Testis (tissue), 3 donors: ENCODE measurements around the gene UMPS. TPM values are rescaled to one million over a fixed set of nuclear protein-coding genes. Genes with fewer than 3 reads are reported as not detected.

Source experiments
- DNase-seq: peaks from one replicate; pipeline ENCODE4 v3.0.0-alpha.2; 2019
- H3K27ac ChIP-seq, 2 donors: fragments of 200-600 bp; sonication (generic); one replicate each; pipeline ENCODE4 v1.5.1; 2019
- H3K27me3 ChIP-seq: fragments of 200-600 bp; sonication (generic); one replicate; pipeline ENCODE4 v1.5.1; 2019
- H3K36me3 ChIP-seq: fragments of 200-600 bp; sonication (generic); one replicate; pipeline ENCODE4 v1.5.1; 2017; ENCODE audit warnings: low read depth; ENCODE audit errors: missing control alignments
- H3K4me1 ChIP-seq: fragments of 200-600 bp; sonication (generic); one replicate; pipeline ENCODE4 v1.5.1; 2019
- H3K4me3 ChIP-seq, 2 donors: fragments of 200-600 bp; sonication (generic); one replicate each; pipeline ENCODE4 v1.5.1; 2017 to 2019
- H3K9me3 ChIP-seq: fragments of 200-600 bp; sonication (generic); one replicate; pipeline ENCODE4 v1.5.1; 2017
- POLR2A ChIP-seq: fragments of 450-650 bp; IDR thresholded peaks from one replicate; pipeline ENCODE4 v1.6.1; 2017; ENCODE audit warnings: antibody characterized with exemption, mild to moderate bottlenecking, moderate library complexity
- WGBS, 2 donors: methylation state at CpG; one replicate each; pipeline ENCODE4 v1.1.5; 2018; 5-methylcytosine and 5-hydroxymethylcytosine counted together
- intact Hi-C: fragments of 100-400 bp; cut with DNase I; formaldehyde crosslinking; loops from one replicate; pipeline ENCODE4 v1.15.1; 2023; ENCODE audit warnings: low total_unique reads
- polyA plus RNA-seq: library from polyadenylated mRNA; stranded (reverse); fragments of 350-450 nt; fragmentation: Illumina TruSeq; extraction: RNeasy Lipid Tissue Mini Kit (QIAGEN cat#74804); gene quantifications from one replicate; pipeline ENCODE4 v1.2.3, GENCODE V29; 2014; ENCODE audit warnings: low read depth, low replicate concordance; ENCODE audit not compliant: insufficient read depth
- total RNA-seq, 2 donors: library from RNA; depleted of rRNA; stranded (reverse); fragments of >200 nt; gene quantifications; one replicate each; pipeline ENCODE4 v1.2.3, GENCODE V29; 2016
- TF ChIP-seq, protein P1 (sequence below), 3 experiments: fragments of 450-650 bp in 2 of 3; fragments of 200-600 bp in 1 of 3; sonication (generic) in 1 of 3; IDR thresholded peaks; one replicate each; pipeline ENCODE4 v1.5.1; 2016 to 2019; ENCODE audit warnings: antibody characterized with exemption in 3 of 3, mild to moderate bottlenecking in 2 of 3, moderate library complexity in 1 of 3

The UMPS gene
- total and polyA plus RNA-seq, 3 donors from 2014 or later = 20.0 to 26.8 (median 24.6) TPM

GRCh38 chr3:124698030-124698770 lies 32.1 kb upstream of the UMPS start:
- TF ChIP-seq, protein P1, sequence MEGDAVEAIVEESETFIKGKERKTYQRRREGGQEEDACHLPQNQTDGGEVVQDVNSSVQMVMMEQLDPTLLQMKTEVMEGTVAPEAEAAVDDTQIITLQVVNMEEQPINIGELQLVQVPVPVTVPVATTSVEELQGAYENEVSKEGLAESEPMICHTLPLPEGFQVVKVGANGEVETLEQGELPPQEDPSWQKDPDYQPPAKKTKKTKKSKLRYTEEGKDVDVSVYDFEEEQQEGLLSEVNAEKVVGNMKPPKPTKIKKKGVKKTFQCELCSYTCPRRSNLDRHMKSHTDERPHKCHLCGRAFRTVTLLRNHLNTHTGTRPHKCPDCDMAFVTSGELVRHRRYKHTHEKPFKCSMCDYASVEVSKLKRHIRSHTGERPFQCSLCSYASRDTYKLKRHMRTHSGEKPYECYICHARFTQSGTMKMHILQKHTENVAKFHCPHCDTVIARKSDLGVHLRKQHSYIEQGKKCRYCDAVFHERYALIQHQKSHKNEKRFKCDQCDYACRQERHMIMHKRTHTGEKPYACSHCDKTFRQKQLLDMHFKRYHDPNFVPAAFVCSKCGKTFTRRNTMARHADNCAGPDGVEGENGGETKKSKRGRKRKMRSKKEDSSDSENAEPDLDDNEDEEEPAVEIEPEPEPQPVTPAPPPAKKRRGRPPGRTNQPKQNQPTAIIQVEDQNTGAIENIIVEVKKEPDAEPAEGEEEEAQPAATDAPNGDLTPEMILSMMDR (IDR thresholded peaks at IDR 0.05) = no peak
- TF ChIP-seq POLR2A = no peak
- Histone ChIP-seq H3K27ac (no peak overlapping the region), H3K4me3 (no peak overlapping the region), H3K36me3 (no peaks in the 10 kb centered on the region), H3K9me3 (no peaks in the 10 kb centered on the region), H3K27me3 (no peaks in the 10 kb centered on the region), H3K4me1 (peaks cover 14% of the 10 kb centered on the region)
- WGBS, 2 donors = 90 to 93% methylated on average over 12 of the region's 12 CpGs
- DNase-seq = no peak
- intact Hi-C loops = no loop called here

DNA sequence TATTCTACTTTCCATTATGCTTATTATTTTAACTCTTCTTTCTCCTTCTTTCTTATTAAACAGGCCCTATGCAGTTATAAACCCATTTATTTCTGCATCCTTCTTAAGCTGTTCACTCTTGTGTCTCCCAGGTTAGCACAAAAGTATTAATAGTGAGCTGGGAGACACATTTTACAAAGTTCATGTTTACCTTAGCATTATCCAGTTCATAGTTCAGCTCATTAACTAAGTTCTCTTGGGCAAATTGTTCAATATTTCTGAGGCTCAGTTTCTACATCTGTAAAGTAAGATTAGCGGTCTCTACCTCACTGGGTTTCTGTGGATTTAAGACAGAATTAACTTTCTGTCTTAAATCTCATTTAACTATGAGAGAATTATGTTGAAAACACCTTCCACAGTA lies 31.2 kb upstream of the UMPS start:
- Histone ChIP-seq H3K27me3 (no peaks in the 10 kb centered on the region), H3K4me1 (peaks cover 14% of the 10 kb centered on the region), H3K4me3 (no peak overlapping the region), H3K27ac (peak overlapping the region; percentile 27 to 41), H3K9me3 (no peaks in the 10 kb centered on the region), H3K36me3 (no peaks in the 10 kb centered on the region)
- WGBS, 2 donors = 90 to 92% methylated on average over 1 of the region's 1 CpG
- TF ChIP-seq POLR2A = no peak
- TF ChIP-seq, protein P1 (IDR thresholded peaks at IDR 0.05) = no peak
- intact Hi-C loops = no loop called here
- DNase-seq = no peak

GRCh38 chr3:124699686-124700396 lies 30.4 kb upstream of the UMPS start:
- WGBS, 2 donors = 40 to 45% methylated on average over 11 to 12 of the region's 12 CpGs
- peak overlapping the region; percentile 27 to 41 for H3K27ac ChIP-seq

GRCh38 chr3:124700880-124701684 lies 29.2 kb upstream of the UMPS start:
- Histone ChIP-seq H3K36me3 (no peaks in the 10 kb centered on the region), H3K4me3 (no peak overlapping the region), H3K27ac (no peak overlapping the region), H3K27me3 (no peaks in the 10 kb centered on the region), H3K9me3 (no peaks in the 10 kb centered on the region), H3K4me1 (peaks cover 14% of the 10 kb centered on the region)
- no peak for DNase-seq
- intact Hi-C loops = no loop called here
- WGBS, 2 donors = 86 to 94% methylated on average over 14 to 15 of the region's 15 CpGs
- TF ChIP-seq, protein P1 (IDR thresholded peaks at IDR 0.05) = no peak
- no peak for TF ChIP-seq POLR2A

More at GRCh38 chr3:124699686-124700396, 30.4 kb upstream of the UMPS start:
- no peaks in the 10 kb centered on the region for H3K36me3 ChIP-seq
- no peak for TF ChIP-seq POLR2A
- TF ChIP-seq, protein P1 (IDR thresholded peaks at IDR 0.05) = no peak
- DNase-seq = peak; percentile 72
- no peak overlapping the region for H3K4me3 ChIP-seq
- intact Hi-C loops = no loop called here
- peaks cover 14% of the 10 kb centered on the region for H3K4me1 ChIP-seq
- H3K9me3 ChIP-seq = no peaks in the 10 kb centered on the region
- no peaks in the 10 kb centered on the region for H3K27me3 ChIP-seq
